ENCODE measurements around the gene SIX1.

DNA sequence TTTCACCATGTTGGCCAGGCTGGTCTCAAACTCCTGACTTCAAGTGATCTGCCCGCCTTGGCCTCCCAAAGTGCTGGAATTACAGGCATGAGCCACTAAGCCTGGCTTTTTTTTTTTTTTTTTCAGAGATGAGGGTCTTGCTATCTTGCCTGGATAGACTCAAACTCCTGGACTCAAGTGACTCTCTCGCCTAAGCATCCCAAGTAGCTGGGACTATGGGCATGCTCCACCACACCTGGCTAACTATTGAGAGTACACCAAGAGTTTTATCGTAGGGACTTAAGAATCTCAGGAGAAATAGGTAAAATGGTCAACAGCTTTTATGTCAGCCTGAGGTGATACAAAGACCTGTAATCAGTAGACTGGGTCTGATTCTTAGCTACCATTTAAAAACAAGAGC is 31.2 kb upstream of the SIX1 start:
- TF ChIP-seq CTCF (IDR thresholded peaks at IDR 0.05) (no peak), POLR2A (IDR thresholded peaks at IDR 0.05) (no peak)
